ENCODE results near the gene UGT1A10. TPM values are rescaled to one million over a fixed set of nuclear protein-coding genes. Genes with fewer than 3 reads are reported as not detected.

The UGT1A10 gene
- total RNA-seq, 1 experiment from 2014 or later: not detected

- ChIA-PET RAD21 (ENCODE audit: low non-redundant PET in 1 of 2, low total read pairs in 2 of 2, uncharacterized antibody in 2 of 2, unreplicated experiment in 2 of 2) (no interaction called here), POLR2A (no interaction called here), CTCF (no interaction called here)
- Histone ChIP-seq H3K36me3 (ENCODE audit: control insufficient read depth in 1 of 2, insufficient read depth in 2 of 2, low read length in 2 of 2) (no peaks in the 10 kb centered on the region), H4K20me1 (ENCODE audit: insufficient read depth) (no peaks in the 10 kb centered on the region), H3K4me3 (replicated peaks in 1 of 2; ENCODE audit: low read depth in 1 of 2, low read length in 2 of 2) (no peak overlapping the region), H3K27me3 (ENCODE audit: insufficient read depth, low read length) (no peaks in the 10 kb centered on the region), H3K9ac (ENCODE audit: low read length) (no peak overlapping the region), H3K9me3 (ENCODE audit: control insufficient read depth in 1 of 2, insufficient read depth in 1 of 2, low read depth in 1 of 2, low read length in 2 of 2) (no peaks in the 10 kb centered on the region), H3K4me2 (ENCODE audit: low read length) (no peak overlapping the region), H3K79me2 (ENCODE audit: insufficient read depth, low read length) (no peaks in the 10 kb centered on the region), H2AFZ (ENCODE audit: low read depth, low read length, poor library complexity, severe bottlenecking) (no peak overlapping the region), H3K27ac (ENCODE audit: low read depth, low read length) (no peak overlapping the region), H3K9me2 (ENCODE audit: insufficient read depth) (no peaks in the 10 kb centered on the region), H3K4me1 (ENCODE audit: control insufficient read depth in 1 of 2, insufficient read depth in 2 of 2, low read length in 2 of 2) (no peaks in the 10 kb centered on the region)
- no peak for ATAC-seq
- intact Hi-C loops (cut with micrococcal nuclease): no loop called here
- TF ChIP-seq ZFX (IDR thresholded peaks at IDR 0.05) (no peak), ZNF274 (IDR thresholded peaks at IDR 0.05; ENCODE audit: low read depth, low read length) (no peak), POLR2A (IDR thresholded peaks at IDR 0.05; ENCODE audit: borderline replicate concordance, extremely low read depth, insufficient read depth, insufficient read length) (no peak), SRF (IDR thresholded peaks at IDR 0.05; ENCODE audit: low read depth) (no peak), REST (IDR thresholded peaks at IDR 0.05; ENCODE audit: low read depth) (no peak), ZBTB33 (IDR thresholded peaks at IDR 0.05; ENCODE audit: extremely low read depth, insufficient replicate concordance, low read length) (no peak), EZH2 (IDR thresholded peaks at IDR 0.05) (no peak), CBX3 (IDR thresholded peaks at IDR 0.05; ENCODE audit: low read depth) (no peak), CEBPB (IDR thresholded peaks at IDR 0.05; ENCODE audit: low read depth) (no peak), RAD21 (IDR thresholded peaks at IDR 0.05; ENCODE audit: low read depth) (no peak), TCF7L2 (IDR thresholded peaks at IDR 0.05; ENCODE audit: borderline replicate concordance, extremely low read depth, insufficient read depth, insufficient read length) (no peak), SP1 (IDR thresholded peaks at IDR 0.05; ENCODE audit: low read depth) (no peak), JUND (IDR thresholded peaks at IDR 0.05) (no peak), SIN3A (IDR thresholded peaks at IDR 0.05; ENCODE audit: low read depth) (no peak), CTCF (IDR thresholded peaks at IDR 0.05 in 2 of 3, conservative IDR thresholded peaks at IDR 0.05 in 1 of 3; ENCODE audit: borderline replicate concordance in 1 of 3, insufficient read depth in 1 of 3, low read depth in 2 of 3, low read length in 2 of 3) (no peak), ELF1 (IDR thresholded peaks at IDR 0.05; ENCODE audit: borderline replicate concordance, low read depth) (no peak), FOSL1 (IDR thresholded peaks at IDR 0.05; ENCODE audit: low read depth) (no peak)
- TF ChIP-seq, protein P1, sequence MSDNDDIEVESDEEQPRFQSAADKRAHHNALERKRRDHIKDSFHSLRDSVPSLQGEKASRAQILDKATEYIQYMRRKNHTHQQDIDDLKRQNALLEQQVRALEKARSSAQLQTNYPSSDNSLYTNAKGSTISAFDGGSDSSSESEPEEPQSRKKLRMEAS (IDR thresholded peaks at IDR 0.05): no peak
- DNase-seq (ENCODE audit: low read depth, low spot score): no peak
- BruUV-seq (replicated peaks): no TSS peak
Measured at GRCh38 chr2:233708942-233709341, 72.7 kb downstream of the UGT1A10 start.

Measured in HCT116 (cell line).